ENCODE data around the gene TSPAN9.

DNA sequence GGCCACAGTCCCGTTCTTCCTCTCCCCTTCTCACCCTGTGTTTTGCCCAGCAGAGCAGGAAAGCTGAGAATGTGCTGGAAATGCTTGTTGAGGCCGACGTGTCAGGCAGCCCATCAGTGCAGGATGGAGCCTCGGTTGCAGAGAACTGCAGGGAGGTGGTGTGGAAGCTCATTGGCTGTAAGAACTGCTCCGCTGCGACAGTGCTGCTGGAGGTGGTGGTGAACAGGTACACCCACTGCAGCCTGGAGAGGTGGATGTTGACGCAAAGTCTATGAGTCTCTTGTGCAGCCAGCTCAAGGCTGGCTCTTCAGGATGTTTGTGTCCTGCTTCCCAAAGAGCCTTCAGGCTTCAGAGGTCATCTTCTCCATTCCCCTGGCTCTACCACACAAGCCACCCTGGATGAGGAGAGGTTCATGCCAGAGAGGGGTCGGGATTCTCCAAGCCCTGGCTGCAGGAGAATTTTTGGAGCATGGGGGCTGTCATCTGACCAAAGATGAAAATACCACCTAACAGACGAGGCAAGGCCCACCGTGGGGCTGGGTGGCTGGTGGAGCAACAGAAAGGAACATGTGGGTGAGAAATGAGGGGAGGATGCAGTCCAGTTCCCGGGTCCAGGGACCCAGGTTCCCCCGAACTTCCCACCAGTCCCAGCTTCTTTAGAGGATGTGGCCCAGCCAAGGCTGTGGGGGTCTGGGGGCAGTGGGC, 239.7 kb downstream of the TSPAN9 start:
- TF ChIP-seq, protein P1, sequence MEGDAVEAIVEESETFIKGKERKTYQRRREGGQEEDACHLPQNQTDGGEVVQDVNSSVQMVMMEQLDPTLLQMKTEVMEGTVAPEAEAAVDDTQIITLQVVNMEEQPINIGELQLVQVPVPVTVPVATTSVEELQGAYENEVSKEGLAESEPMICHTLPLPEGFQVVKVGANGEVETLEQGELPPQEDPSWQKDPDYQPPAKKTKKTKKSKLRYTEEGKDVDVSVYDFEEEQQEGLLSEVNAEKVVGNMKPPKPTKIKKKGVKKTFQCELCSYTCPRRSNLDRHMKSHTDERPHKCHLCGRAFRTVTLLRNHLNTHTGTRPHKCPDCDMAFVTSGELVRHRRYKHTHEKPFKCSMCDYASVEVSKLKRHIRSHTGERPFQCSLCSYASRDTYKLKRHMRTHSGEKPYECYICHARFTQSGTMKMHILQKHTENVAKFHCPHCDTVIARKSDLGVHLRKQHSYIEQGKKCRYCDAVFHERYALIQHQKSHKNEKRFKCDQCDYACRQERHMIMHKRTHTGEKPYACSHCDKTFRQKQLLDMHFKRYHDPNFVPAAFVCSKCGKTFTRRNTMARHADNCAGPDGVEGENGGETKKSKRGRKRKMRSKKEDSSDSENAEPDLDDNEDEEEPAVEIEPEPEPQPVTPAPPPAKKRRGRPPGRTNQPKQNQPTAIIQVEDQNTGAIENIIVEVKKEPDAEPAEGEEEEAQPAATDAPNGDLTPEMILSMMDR (IDR thresholded peaks at IDR 0.05; ENCODE audit: insufficient read depth, low read length, poor library complexity, severe bottlenecking) = no peak
- TF ChIP-seq EZH2phosphoT487 (conservative IDR thresholded peaks at IDR 0.05; ENCODE audit: low read length) = no peak

Measured in SU-DHL-6 (cell line).